ENCODE results near the gene LRRC34.
A peak's percentile ranks its signal among the peaks of the same experiment; 100 is the strongest.

The LRRC34 gene

GRCh38 chr3:169812332-169813235 is at the start of gene LRRC34, which contains the start of gene LRRIQ4:
Gene LRRC34, minus strand, starts transcription at chr3:169812904. Its CDS starts 356 bp downstream, at chr3:169812548.
Gene LRRIQ4, plus strand, starts transcription at chr3:169812870. Its CDS starts 9,052 bp downstream, at chr3:169821922.
- peak; percentile 73 for DNase-seq

GRCh38 chr3:169861871-169862270 is 49.2 kb upstream of the LRRC34 start:
- DNase-seq = no peak

GRCh38 chr3:169857811-169858210 is 45.1 kb upstream of the LRRC34 start:
- DNase-seq = no peak

- no peak for DNase-seq
These were observed 42.8 kb upstream of the LRRC34 start for GRCh38 chr3:169855514-169855913.

- DNase-seq = no peak
These were observed 37.9 kb upstream of the LRRC34 start for GRCh38 chr3:169850618-169851017.

- DNase-seq = no peak
These were observed 36.0 kb upstream of the LRRC34 start for GRCh38 chr3:169848741-169849140.

- no peak for DNase-seq
These were observed 35.2 kb upstream of the LRRC34 start for GRCh38 chr3:169847896-169848295.

- DNase-seq = no peak
These were observed 33.9 kb upstream of the LRRC34 start for GRCh38 chr3:169846458-169847193.

- DNase-seq = no peak
These were observed 30.3 kb upstream of the LRRC34 start for GRCh38 chr3:169842960-169843359.

GRCh38 chr3:169841171-169841570 is 28.5 kb upstream of the LRRC34 start:
- no peak for DNase-seq

- no peak for DNase-seq
These were observed 25.9 kb upstream of the LRRC34 start for GRCh38 chr3:169838511-169839030.

GRCh38 chr3:169836942-169837275 is 24.2 kb upstream of the LRRC34 start:
- DNase-seq = no peak

GRCh38 chr3:169836078-169836941 is 23.6 kb upstream of the LRRC34 start:
- no peak for DNase-seq

GRCh38 chr3:169835533-169835932 is 22.8 kb upstream of the LRRC34 start:
- DNase-seq = no peak

- DNase-seq = no peak
These were observed 15.0 kb upstream of the LRRC34 start for GRCh38 chr3:169827712-169828111.

- no peak for DNase-seq
These were observed 12.6 kb upstream of the LRRC34 start for GRCh38 chr3:169825316-169825715.

GRCh38 chr3:169822983-169823382 is 10.3 kb upstream of the LRRC34 start:
- DNase-seq = no peak

- no peak for DNase-seq
These were observed 9.8 kb upstream of the LRRC34 start for GRCh38 chr3:169822540-169822939.

- DNase-seq = no peak
These were observed 9.4 kb upstream of the LRRC34 start for GRCh38 chr3:169822091-169822490.

GRCh38 chr3:169818316-169818715 is 5.6 kb upstream of the LRRC34 start:
- no peak for DNase-seq

GRCh38 chr3:169815590-169816150 is 3.0 kb upstream of the LRRC34 start:
- no peak for DNase-seq

GRCh38 chr3:169813757-169814517 is 1.2 kb upstream of the LRRC34 start:
- peak; percentile 63 for DNase-seq

Measured in activated CD4-positive, CD25-positive, alpha-beta regulatory T cell treated with anti-CD3 and anti-CD28 coated beads, Interleukin-2, amount 50 U/mL, for 72 hours (primary cell).